ENCODE measurements around the gene CUX1.
"Not testable (repeated sequence)": the region's sequence is repeated elsewhere in the genome, so short reads cannot be mapped to it uniquely, and the experiment has no call there.

Gene CUX1

GRCh38 chr7:101984133-101984879, 166.9 kb downstream of the CUX1 start:
- DNase-seq (ENCODE audit: low spot score), result no peak

GRCh38 chr7:101985057-101985902, 167.9 kb downstream of the CUX1 start:
- DNase-seq (ENCODE audit: low spot score), result no peak

GRCh38 chr7:101985903-101986734, 168.7 kb downstream of the CUX1 start:
- no peak for DNase-seq (ENCODE audit: low spot score)

GRCh38 chr7:101987494-101987893, 170.1 kb downstream of the CUX1 start:
- DNase-seq (ENCODE audit: low spot score), result no peak

GRCh38 chr7:101988060-101988459, 170.6 kb downstream of the CUX1 start:
- DNase-seq (ENCODE audit: low spot score), result not testable (repeated sequence)

GRCh38 chr7:101988513-101988912, 171.1 kb downstream of the CUX1 start:
- DNase-seq (ENCODE audit: low spot score), result no peak

GRCh38 chr7:101989101-101989500, 171.7 kb downstream of the CUX1 start:
- no peak for DNase-seq (ENCODE audit: low spot score)

GRCh38 chr7:101990811-101991418, 173.5 kb downstream of the CUX1 start:
- no peak for DNase-seq (ENCODE audit: low spot score)

- DNase-seq (ENCODE audit: low spot score), result no peak
Measured at GRCh38 chr7:101991860-101992259, 174.4 kb downstream of the CUX1 start.

- DNase-seq (ENCODE audit: low spot score), result no peak
Measured at GRCh38 chr7:101993311-101993710, 175.9 kb downstream of the CUX1 start.

- no peak for DNase-seq (ENCODE audit: low spot score)
Measured at GRCh38 chr7:101995121-101995520, 177.7 kb downstream of the CUX1 start.

GRCh38 chr7:101996131-101996691, 178.8 kb downstream of the CUX1 start:
- DNase-seq (ENCODE audit: low spot score), result no peak

- DNase-seq (ENCODE audit: low spot score), result no peak
Measured at GRCh38 chr7:101996876-101997275, 179.4 kb downstream of the CUX1 start.

GRCh38 chr7:101998029-101998905, 180.8 kb downstream of the CUX1 start:
- no peak for DNase-seq (ENCODE audit: low spot score)

- no peak for DNase-seq (ENCODE audit: low spot score)
Measured at GRCh38 chr7:101998906-101999240, 181.4 kb downstream of the CUX1 start.

GRCh38 chr7:101999393-101999792, 182.0 kb downstream of the CUX1 start:
- no peak for DNase-seq (ENCODE audit: low spot score)

- no peak for DNase-seq (ENCODE audit: low spot score)
Measured at GRCh38 chr7:102000123-102000522, 182.7 kb downstream of the CUX1 start.

GRCh38 chr7:102004229-102004628, 186.8 kb downstream of the CUX1 start:
- DNase-seq (ENCODE audit: low spot score), result no peak

- no peak for DNase-seq (ENCODE audit: low spot score)
Measured at GRCh38 chr7:102004848-102005247, 187.4 kb downstream of the CUX1 start.

GRCh38 chr7:102005933-102006480, 188.6 kb downstream of the CUX1 start:
- no peak for DNase-seq (ENCODE audit: low spot score)

All from HuH-7.5 (cell line).